ENCODE data around the gene PLXNC1.

Gene PLXNC1

DNA sequence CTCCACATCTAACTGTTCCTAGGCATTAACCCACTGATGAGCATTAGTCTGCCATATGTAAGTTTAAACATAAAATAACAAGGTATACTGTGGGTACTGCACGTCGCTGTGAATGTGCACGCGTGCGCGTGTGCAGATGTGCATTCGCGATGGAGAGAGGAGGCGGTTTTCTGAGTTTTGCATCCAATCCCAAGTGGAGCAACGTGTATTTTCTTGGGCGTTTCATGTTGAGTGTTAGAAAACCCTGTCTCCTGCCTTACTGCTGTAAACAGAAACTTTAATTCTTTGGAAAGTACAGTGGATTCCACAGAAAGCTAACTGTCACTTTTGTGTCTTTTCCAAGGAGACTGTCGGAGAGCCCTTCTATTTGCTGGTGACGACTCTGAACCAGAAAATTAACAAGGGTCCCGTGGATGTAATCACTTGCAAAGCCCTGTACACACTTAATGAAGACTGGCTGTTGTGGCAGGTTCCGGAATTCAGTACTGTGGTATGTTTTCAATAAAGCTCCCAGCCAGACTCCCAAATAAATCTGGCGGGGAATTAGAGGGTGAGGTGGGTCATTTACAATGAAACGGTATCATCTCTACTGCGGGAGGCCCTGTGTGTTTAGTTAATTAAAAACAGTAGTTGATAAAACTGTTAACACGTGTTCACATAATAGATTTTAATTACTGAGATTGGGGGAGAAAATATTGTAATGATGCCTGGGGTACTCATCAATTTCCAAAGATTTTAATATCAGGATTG is 116.5 kb downstream of the PLXNC1 start:
- H3K4me3 ChIP-seq (replicated peaks in 1 of 2; ENCODE audit: low read depth in 2 of 2, low read length in 2 of 2), result no peak overlapping the region
- no peak for DNase-seq (ENCODE audit: low read depth in 2 of 2)
- TF ChIP-seq, protein P1, sequence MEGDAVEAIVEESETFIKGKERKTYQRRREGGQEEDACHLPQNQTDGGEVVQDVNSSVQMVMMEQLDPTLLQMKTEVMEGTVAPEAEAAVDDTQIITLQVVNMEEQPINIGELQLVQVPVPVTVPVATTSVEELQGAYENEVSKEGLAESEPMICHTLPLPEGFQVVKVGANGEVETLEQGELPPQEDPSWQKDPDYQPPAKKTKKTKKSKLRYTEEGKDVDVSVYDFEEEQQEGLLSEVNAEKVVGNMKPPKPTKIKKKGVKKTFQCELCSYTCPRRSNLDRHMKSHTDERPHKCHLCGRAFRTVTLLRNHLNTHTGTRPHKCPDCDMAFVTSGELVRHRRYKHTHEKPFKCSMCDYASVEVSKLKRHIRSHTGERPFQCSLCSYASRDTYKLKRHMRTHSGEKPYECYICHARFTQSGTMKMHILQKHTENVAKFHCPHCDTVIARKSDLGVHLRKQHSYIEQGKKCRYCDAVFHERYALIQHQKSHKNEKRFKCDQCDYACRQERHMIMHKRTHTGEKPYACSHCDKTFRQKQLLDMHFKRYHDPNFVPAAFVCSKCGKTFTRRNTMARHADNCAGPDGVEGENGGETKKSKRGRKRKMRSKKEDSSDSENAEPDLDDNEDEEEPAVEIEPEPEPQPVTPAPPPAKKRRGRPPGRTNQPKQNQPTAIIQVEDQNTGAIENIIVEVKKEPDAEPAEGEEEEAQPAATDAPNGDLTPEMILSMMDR (IDR thresholded peaks at IDR 0.05; ENCODE audit: low read depth, low read length), result no peak

DNA sequence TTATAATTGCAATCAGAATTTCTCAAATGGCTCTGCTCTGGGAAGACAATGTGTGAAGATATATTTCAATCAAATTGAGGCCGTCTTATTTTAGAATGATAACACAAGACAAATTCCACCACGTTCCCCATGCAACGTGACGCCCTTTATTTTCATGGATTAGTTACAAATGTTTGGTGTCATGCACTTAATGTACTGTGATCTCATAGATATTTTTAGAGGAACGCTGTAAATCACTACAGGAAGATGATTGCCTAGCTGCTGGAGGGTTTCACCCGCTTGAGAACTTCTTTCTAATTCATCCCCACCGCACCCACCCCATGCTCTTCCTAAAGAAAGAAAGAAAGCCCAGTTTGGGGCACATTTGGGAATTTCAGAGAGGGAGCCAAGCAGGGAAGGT is 117.2 kb downstream of the PLXNC1 start:
- no peak overlapping the region for H3K4me3 ChIP-seq (replicated peaks in 1 of 2; ENCODE audit: low read depth in 2 of 2, low read length in 2 of 2)
- TF ChIP-seq, protein P1 (IDR thresholded peaks at IDR 0.05; ENCODE audit: low read depth, low read length), result no peak
- DNase-seq (ENCODE audit: low read depth in 2 of 2), result no peak

DNA sequence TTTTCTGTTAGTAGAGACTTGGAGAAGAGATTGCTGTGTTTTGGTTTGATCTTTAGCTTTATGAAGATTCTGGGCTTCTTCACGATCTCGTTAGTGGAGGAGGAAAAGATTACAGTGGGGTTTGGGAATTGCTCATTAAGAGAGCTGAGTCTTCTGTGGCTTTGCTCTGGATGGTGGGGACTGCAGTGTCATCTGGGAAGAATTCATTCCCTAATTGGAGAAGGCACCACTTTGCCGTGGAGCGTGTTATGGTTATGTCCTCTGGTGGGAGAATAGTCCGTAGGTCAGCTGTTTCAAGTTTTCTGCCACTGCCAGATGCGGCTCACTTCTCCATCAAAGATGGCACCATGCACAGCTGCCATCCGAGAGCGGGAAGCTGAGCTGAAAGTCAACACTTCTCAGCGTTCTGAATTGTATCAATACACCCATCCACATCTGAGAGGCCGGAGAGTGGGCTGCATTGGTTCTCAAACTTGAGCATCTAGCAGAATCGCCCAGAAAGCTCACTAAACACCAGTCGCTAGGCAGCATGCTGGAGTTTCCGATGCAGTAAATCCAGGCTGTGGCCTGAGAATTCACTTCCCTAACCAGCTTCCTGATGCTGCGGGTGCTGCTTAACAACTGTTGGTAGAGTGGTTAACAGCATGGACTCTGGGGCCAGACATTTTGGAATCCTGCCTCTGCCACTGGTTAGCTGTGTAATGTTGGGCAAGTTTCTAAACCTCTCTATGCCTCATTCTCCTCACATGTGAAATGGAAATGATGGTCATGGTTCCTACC is 117.8 kb downstream of the PLXNC1 start:
- TF ChIP-seq, protein P1 (IDR thresholded peaks at IDR 0.05; ENCODE audit: low read depth, low read length), result no peak
- DNase-seq (ENCODE audit: low read depth in 2 of 2), result no peak
- no peak overlapping the region for H3K4me3 ChIP-seq (replicated peaks in 1 of 2; ENCODE audit: low read depth in 2 of 2, low read length in 2 of 2)

DNA sequence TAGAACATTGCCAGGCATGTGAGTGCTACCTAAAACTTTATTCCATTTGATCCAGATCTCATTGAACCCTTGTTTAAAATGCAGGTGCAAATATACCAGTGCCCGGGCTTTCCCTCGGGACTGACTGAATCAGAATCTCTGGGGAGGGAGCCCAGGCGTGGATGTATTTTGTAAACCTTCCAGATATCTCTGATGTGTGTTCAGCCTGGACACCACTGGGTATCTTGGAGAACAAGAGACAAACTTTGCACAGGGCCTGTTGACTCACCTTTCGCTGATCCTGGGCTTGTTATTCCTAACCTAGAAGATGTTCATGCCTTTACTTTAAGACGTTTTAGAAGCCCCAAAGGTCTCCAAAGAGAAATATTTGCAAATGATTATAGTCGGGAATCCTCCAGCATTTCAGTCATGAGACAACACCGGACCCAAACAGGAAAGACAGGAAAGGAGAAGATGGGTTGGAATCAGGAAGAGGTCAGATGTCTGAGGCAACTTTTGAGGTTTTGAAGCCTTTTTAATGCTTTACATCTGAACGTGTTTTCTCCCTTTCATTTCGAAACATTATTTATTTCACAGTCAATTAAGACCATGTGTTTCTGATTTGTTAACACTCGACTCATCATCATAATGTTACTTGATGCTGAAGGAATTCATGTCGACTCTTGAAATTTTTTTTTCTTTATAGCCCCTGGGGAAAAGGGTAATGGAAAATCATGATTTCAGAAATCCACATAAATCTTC is 118.6 kb downstream of the PLXNC1 start:
- DNase-seq (ENCODE audit: low read depth in 2 of 2), result peak; percentile 58 to 71
- TF ChIP-seq, protein P1 (IDR thresholded peaks at IDR 0.05; ENCODE audit: low read depth, low read length), result no peak
- H3K4me3 ChIP-seq (replicated peaks in 1 of 2; ENCODE audit: low read depth in 2 of 2, low read length in 2 of 2), result no peak overlapping the region

DNA sequence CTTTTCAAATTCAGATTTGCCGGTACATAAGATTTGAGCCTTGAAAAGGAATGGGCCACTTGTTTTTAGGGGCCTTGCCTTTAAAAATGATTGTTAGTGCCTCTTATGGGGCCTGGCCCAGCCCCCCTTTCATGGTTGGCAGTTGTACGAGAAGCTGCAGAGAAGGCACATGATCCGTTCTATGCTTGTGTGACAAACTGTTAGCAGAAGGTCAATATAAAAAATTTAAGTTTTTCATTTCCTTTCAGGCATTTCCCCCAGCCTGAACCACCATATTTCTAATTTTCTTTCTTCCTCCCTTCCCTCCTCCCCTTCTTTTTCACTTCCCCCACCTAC is 119.1 kb downstream of the PLXNC1 start:
- H3K4me3 ChIP-seq (replicated peaks in 1 of 2; ENCODE audit: low read depth in 2 of 2, low read length in 2 of 2), result no peak overlapping the region
- no peak for DNase-seq (ENCODE audit: low read depth in 2 of 2)
- TF ChIP-seq, protein P1 (IDR thresholded peaks at IDR 0.05; ENCODE audit: low read depth, low read length), result no peak

DNA sequence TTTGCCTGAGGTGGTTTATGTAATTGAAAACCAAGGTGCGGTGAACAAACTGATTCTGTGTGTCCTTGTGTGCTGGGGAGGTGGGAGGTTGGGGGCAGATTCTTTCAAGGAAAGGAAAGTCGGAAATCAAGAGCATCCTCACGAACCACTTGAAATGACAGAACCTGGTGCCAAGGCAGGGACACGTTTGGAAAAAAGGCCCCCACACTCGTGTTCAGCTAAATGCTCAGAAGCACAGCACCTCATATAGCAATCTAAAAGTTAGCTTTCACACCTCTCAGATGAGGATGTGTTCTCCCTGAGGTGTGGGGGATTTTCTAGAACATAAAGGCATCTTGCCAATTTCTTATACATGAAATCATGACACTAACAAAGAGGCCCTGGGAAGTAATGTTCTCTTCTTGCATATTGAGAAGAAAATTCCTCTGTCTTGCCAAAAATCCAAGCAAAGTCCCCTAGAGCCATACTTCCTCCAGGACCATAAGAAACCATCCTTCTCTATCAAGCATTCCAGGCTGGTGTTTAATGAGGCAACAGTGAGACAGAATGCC is 119.6 kb downstream of the PLXNC1 start:
- TF ChIP-seq, protein P1 (IDR thresholded peaks at IDR 0.05; ENCODE audit: low read depth, low read length), result no peak
- no peak overlapping the region for H3K4me3 ChIP-seq (replicated peaks in 1 of 2; ENCODE audit: low read depth in 2 of 2, low read length in 2 of 2)
- peak in 1 of 2 donors; percentile 29 for DNase-seq (ENCODE audit: low read depth in 2 of 2)
